Activated CD8-positive, alpha-beta memory T cell treated with anti-CD3 and anti-CD28 coated beads for 1 hour (primary cell): Measurements from ENCODE around the gene EPSTI1.

ENCODE experiments used
- DNase-seq, 2 donors: peaks; one replicate each; pipeline ENCODE4 v3.0.0-alpha.2; 2020; ENCODE audit warnings: low read depth in 1 of 2; ENCODE audit errors: extremely low read depth in 1 of 2

EPSTI1 gene

DNA sequence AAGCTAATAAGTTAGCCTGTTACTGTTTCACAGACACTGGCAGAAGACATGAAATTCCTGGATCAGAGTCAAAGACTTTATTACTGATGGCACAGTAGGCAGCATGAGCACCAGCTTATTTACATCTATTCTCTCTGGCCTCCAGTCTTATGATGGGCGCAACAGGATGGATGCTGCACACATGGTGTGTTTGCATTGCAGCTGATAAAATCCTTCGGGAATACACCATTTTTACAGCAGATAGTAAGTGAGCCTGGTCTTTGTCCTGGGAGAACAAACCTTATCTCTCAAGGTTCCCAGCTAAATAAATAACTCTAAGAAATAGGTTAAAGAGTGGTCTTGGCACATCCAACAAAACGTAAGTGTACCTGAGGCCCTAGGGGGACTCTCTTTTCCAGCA is 16.0 kb downstream of the EPSTI1 start:
- DNase-seq = no peak

DNA sequence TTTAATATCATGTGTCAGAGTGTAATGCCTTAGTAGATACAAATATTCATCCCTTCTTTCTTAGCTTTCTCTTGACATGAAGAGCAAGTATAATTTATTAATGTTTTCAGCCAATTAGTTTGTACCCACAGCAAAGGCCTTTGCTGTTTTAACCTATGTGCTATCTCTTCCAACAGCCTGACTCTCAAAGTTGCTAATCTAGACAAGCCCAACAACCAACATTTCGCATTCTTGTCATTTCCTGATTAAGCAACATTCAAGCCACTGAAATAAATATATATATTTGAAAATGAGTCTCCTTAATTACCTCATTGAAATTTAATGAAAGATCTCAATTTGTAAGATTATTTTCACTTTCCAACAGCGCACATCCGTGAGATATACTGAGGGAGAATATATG is 18.5 kb downstream of the EPSTI1 start:
- DNase-seq = no peak

GRCh38 chr13:42971691-42972347 is 20.2 kb downstream of the EPSTI1 start:
- DNase-seq = no peak

- DNase-seq = peak in 1 of 2 donors; percentile 13
Observed at GRCh38 chr13:42970824-42971690, 21.0 kb downstream of the EPSTI1 start.

GRCh38 chr13:42969565-42970172 is 22.4 kb downstream of the EPSTI1 start:
- DNase-seq = peak; percentile 61 to 75

DNA sequence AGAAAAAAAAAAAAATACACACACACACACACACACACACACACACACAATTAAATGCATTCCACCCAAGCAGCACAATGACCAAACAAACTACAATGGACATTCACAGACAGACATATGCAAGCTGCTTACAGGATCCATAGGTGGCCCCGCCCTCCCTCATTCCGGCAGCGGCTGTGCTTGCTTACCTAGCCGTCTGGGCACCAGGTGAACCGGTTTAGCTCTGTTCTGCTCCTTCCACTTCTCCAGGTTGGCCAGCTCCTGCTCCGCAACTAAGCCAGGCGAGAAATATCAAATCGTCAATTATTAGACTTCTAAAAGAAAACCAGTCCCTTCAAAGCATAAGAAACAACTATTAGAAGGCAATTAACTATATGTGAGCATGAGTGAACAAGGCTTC is 23.1 kb downstream of the EPSTI1 start:
- no peak for DNase-seq

DNA sequence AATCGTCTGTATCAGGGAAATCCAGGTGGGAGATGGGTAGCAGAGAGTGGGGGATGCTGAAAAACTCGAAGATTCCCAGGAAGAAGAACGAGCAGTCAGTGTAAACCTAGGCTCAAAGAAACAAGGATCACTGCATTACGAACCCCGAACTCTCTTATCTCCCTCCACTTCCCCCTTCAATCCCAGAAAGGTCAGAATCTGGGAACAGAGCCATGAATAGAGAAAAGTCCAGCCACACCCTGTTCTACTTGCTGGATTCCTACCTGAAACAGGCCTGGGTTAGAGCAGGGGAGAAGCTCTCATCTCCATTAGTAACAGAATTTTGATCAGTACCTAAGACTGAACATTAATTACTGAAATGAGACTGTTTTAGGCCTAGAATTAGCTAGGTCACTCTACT is 24.4 kb downstream of the EPSTI1 start:
- no peak for DNase-seq

- DNase-seq = no peak
Observed at GRCh38 chr13:42965281-42965680, 26.8 kb downstream of the EPSTI1 start.

DNA sequence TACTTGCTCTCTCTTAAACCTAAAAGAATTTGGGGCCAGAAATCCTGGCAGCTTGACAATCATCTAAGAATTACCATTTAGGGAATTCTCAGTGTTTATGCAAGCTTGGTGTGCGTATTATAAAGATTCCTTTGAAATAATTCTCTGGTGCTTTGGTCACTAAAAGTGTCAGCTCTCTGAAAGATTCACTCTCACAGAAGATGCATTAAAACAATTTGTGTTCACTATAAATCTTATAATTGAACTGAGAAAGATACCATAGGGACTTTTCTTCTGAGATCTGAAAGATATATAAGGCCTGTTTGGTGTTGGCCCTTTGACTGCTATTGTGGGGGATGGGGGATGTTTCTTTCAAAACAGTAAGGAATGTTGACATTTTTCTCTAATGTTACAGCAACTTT is 27.3 kb downstream of the EPSTI1 start:
- no peak for DNase-seq

DNA sequence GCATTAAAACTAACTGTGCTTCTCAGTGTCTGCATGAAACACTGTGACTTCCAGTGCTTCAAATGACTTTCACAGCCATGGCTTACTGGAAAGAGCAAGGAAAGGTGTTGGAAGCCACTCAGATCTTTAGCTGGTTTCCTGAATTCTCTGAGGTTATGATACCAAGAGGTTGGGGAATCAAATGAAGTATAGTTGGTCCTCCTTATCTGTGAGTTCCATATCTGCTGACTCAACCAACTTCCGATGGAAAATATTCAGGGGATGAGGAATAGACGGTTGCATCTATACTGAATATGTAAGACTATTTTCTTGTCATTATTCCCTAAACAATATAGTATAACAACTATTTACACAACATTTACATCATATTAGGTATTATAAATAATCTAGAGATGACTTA is 32.4 kb downstream of the EPSTI1 start:
- no peak for DNase-seq

DNA sequence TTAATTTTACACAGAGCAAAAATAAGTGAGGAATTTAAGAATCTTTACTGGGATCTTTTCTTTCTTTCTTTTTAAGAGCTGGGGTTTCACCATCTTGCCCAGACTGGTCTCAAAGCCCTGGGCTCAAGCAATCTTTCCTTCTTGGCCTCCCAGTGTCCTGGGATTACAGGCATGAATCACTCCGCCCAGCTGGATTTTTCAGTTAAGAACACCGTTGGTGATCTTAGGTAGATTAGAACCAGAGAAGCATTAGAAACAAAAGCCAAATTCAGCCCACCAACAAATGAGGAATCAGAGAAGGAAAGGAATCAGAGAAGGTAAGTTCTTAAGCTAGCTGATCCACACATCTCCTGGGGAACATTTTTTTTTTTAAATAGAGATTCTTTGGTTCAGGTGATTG is 34.2 kb downstream of the EPSTI1 start:
- DNase-seq = no peak

DNA sequence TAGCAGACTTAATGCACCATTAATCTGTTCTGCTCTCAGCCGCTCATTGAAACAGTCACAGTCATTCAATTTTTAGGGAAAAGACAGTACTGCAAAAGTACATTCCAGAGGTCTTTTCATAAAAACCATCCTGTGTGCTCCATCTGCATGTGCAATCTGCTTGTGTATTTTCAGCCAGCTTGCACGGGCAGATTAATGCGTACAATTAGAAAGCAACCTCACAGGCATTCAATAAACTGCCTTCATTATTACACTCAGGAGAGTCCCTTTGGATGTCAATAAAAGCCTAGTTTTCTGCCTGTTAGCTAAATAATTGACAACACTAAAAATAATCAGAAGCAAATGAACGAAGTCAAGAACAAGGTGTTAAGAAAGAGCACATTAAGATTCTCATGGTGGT is 41.9 kb downstream of the EPSTI1 start:
- no peak for DNase-seq

DNA sequence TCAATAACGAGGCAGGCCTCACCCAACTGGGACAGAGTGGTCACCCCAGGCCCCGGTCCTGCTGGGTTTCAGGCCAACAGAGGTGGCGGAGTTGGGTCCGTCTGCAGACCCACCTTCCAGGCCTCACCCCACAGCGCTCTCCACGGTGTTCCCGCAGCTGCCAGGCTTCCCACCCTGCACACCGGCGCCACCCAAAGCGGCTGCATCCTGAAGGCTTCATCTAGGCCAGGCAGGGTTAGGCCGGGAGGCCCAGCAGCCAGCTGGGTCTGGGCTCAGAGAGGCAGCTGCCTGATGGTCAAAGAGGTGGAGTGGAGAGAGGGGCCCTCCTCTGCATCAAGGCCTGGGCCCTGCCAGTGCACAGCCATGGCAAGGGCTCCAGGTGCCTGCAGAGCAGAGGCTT is 44.1 kb downstream of the EPSTI1 start:
- no peak for DNase-seq

- no peak for DNase-seq
Observed at GRCh38 chr13:42946927-42947326, 45.1 kb downstream of the EPSTI1 start.

DNA sequence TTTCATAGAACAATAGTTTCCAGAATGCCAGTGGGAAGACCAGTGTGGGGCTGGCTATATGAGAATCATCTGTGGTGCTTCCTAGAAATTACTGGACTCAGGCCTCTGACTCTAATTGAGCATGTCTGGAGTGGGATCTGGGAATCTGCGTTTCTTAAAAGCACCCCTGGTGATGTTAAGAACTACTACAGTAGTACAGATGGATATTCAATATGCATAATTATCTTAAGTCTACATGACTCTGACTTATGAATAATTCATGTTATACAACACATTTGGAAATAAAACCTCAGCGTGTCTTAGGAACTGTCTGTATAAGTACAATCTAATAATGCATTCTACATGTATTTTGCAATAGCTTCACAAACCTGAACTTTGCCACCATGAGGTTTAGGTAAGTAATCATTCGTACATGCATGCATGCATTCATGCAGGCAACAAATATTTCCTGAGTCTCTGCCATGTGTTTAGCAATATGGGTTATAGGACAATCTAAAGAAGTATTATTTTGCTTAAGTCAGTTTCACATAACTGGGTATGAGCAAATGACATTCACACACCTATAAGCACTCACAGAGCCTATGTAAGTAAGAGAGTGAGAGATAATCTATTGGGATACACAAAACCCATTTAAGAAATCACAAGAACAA is 62.0 kb downstream of the EPSTI1 start:
- no peak for DNase-seq

GRCh38 chr13:42926555-42926954 is 65.5 kb downstream of the EPSTI1 start:
- no peak for DNase-seq

DNA sequence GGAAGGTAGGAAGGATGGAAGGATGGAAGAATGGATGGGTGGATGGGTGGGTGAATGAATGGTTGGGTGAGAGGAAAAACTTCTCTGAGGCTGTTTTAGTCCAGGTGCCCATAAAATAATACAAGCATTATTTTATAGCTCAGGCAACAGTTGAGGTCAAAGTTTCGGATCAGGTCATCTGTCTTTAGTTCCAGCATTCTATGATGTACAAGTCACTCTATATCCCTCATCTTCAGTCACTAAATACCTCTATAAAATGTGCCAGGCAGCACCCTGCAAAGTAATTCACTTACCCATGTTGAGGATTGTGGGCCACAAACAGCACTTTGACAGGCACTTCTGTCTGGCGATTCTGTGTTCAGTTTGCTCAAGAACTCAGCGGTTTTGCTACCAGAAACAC is 66.0 kb downstream of the EPSTI1 start:
- DNase-seq = no peak

DNA sequence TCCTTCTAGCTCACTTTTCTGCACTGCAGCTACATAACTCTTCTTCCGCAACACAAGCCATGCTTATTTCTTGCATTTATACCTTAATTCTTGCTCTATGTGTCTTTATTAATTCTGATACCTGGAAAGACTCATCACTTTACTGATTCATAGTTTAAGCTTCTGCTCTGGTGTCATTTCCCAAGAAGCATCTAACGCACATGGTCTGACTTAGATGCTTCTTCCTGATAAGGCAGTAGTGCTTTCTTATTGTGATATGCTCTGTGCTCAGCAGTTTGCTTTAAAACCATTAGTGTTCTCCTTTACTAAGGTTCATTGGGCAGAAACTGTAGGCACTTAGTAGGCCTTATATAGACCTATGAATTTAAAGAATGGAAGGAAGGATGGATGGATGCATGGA is 66.4 kb downstream of the EPSTI1 start:
- DNase-seq = no peak

DNA sequence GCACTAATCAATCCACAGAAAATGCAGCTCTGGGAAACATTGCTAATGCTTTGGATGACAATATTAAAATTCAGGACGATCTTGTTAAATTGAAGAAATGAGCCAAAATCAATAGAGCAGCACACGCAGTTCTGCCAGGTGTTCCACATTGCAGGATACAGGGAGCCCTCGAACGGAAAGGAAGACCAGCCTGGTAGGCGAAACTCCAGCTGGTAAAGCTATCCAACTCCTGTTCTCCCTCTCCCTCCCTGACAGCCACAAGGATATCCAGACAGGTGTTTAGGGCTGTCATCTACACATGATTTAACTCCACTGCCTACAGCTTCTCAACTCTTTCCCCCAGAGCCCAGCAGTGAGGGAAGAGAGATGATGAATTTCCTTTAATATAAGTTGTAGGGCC is 67.7 kb downstream of the EPSTI1 start:
- DNase-seq = no peak

- no peak for DNase-seq
Observed at GRCh38 chr13:42907745-42908144, 84.3 kb downstream of the EPSTI1 start.

DNA sequence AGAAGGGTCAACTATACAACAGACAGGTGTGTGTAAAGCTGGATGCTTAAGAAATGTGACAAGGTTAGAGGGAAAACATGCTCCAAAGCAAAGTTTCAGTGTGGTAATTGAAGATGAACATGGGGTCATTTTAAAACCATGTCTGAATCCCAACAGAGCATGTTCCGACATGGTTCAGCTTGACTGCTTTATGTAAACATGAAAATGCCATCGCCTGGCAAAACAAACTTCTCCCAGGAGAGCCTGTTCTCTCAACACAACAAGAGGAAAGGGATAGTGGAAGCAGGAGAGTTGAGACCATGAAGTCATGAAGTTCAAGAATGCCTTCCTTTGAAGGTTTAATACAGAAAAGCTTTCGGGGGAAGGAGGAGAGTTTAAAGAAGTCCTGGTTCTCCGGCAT is 85.8 kb downstream of the EPSTI1 start:
- no peak for DNase-seq

DNA sequence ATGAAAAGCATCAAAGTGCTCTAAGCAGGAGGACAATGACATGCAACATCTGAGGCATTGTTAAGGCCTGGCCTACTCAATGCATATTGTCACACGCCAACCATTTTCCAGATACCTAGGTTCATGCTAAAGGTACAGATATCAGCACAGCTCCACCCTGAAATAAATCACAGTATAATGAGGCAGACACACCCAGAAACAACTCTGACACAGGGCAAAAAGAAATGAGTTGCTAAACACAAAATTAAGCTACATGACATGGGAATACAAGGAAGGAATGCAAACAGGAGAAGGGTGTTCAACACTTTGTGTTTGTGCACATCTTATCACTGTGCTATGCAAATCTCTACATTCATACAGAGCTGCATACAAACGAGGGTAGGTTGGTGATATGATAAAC is 86.5 kb downstream of the EPSTI1 start:
- DNase-seq = no peak
